Activated CD8-positive, alpha-beta memory T cell treated with anti-CD3 and anti-CD28 coated beads, Interleukin-2, amount 50 U/mL, for 24 hours (primary cell): ENCODE measurements around the gene E2F1.
"Not testable (repeated sequence)": the region's sequence is repeated elsewhere in the genome, so short reads cannot be mapped to it uniquely, and the experiment has no call there.

Source experiments
- DNase-seq: peaks from one replicate; pipeline ENCODE4 v3.0.0-alpha.2; 2020; ENCODE audit errors: extremely low read depth

The E2F1 gene

GRCh38 chr20:33657704-33658095, 28.5 kb downstream of the E2F1 start:
- no peak for DNase-seq

GRCh38 chr20:33656783-33657703, 29.1 kb downstream of the E2F1 start:
- DNase-seq = no peak

DNA sequence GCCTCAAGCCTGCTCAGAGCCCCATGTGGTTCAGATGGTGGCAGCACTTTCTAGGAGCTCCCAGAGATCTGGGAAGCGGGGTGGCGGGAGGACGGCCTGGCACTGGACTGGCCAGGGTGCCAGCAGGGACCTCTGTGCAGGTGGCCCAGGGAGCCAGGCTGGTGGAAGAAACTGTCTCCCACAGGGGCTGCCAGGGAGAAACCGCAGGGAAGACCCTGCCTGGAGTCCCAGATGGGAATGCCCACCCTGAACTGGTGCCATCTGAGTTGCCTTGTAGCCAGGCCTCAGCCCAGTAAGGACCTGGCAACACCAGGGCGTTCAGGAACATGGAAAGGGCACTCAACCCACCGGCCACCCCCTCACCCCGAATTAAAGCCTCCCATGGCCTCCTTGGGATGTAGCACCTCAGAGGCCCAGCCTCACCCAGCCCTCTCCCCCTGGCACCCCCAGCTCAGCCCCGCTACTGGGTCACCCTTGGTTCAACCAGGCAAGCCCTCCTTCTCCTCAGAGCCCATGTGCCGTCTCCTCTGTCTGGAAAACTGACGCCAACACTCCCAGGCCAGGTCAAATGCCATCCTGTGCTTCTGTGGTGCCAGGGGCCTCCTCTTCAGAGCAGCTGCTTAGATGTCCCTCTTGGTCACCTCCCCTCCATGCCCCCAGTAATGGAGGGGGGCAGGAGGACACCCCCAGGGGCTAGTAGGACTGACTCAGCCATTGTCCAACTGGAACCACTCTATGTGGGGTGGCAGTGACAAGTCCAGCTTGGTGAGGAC, 30.0 kb downstream of the E2F1 start:
- DNase-seq = no peak

DNA sequence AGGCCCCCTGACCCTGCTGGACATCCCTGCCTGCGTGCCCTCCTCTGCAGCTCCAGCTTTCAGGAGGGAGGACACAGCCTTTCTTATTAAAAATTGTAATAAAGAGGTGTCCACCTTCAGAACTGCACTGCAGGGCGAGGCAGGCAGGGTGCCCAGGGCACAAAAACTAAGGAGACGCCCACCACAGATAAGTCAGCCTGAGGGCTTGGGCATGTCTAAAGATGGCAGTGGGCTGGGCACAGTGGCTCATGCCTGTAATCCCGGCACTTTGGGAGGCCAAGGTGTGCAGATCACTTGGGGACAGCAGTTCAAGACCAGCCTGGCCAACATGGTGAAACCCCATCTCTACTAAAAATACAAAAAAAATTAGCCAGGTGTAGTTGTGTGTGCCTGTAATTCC, 31.0 kb downstream of the E2F1 start:
- DNase-seq = no peak

DNA sequence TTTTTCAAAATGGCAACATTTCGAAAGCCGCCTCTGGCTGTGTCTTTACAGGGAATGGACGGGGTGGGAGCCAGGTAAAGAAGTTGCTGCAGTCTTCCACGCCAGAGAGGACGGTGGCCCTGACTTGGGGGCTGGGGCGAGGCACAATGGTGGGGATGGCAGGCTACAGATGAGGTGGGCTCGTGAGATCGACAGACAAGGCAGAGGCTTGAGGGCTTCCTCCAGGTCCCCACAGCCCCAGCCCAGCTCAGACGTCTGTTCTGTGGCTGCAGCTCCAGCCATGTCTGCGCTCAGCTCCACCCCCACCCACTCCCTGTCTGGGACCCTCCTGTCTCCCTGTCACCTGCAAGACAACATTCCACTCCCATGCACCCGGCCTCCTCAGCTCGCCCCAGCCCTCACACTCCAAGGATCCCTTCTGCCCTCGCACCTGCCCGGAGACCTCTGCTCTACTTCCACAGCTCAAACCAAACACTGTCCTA, 31.5 kb downstream of the E2F1 start:
- no peak for DNase-seq

GRCh38 chr20:33653900-33654596, 32.1 kb downstream of the E2F1 start:
- no peak for DNase-seq

DNA sequence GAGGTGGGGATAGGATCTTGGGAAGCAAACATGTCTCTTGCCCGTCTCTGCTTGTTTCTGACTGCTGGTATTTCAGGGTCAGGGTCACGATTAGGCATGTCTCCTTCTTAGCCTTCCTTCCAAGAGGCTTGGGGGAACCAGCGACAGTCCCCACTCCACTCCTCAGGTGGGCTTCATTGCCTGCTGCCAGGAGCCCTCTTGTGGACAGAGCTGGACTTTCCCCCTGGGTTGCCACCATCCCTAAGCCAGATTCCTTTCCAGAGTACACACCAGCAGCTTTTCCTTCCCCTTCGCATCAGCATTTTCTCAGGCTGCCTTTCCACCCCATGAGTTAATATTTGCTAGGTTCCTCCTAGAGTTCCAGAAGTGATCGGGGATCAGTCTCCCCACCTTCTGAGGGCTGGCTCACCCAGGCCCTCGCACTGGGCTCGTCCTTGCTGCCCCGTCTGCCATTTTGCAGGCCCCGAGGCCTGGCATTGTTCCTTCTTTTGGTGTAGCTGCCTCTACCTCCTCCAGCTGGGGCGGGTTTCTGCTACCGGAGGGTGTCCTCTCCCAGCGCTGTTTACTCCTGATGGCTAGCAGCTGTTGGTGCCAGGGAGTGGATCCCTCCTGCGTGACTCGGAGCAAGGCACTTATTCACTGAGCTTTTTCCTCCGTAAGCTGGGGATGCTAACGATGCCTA, 32.8 kb downstream of the E2F1 start:
- DNase-seq = no peak

DNA sequence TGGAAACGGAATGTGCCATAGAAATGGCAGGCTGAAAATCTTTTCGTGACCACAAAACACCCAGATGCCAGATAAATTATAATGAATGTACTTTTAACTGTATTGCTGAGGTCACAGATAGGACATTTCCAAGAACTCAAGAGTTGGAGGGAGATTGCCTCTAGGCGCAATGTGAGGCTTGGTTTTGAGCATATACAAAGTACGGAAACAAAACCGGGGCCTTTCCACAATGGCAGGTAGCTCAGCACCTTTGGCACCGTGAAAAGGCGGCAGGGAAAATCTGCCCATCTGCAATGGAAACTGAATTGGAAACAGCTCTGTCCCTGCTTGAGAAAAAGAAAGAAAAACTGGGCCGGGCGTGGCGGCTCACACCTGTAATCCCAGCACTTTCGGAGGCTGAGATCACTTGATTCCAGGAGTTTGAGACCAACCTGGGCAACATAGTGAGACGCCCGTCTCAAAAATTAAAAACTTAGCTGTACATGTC, 34.6 kb downstream of the E2F1 start:
- no peak for DNase-seq

DNA sequence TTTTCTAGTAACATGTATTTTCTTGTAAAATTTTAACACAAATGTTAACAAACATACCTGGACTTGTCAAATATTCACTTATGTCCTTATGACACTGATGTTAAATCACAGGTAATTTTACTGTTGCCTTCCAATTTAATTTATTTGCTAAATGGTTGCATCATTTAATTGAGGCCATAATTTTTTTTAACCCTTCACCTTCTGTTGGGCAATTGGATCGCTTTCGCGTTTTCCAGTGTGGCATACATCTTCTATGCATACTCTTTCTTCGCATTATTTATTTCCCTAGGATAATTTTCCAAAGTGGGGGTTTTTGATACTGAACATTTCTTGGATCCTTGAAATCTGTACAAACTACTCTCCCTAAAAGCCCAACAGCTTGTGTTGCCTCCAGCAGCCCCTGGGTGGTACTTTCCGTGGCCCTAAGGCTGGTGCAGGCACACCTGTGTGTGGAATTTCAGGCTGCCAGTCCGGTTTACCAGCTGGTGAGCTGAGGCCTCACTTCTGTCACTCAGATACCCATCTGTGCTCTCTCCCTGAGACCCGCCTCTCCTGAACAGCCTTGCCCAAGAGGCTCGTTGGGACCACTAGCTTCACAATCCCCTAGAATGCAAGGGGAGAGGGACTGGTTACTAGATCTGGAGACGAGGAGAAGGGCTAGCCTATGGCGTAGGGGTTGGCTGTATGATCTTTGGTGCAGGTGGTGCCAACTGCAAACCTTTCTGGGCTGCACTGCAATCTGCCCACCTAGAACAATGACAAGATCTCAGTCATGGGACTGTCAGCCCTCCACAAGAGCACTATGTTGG, 35.2 kb downstream of the E2F1 start:
- DNase-seq = no peak

GRCh38 chr20:33650111-33650752, 36.0 kb downstream of the E2F1 start:
- no peak for DNase-seq

- no peak for DNase-seq
Measured at GRCh38 chr20:33649201-33649681, 36.9 kb downstream of the E2F1 start.

DNA sequence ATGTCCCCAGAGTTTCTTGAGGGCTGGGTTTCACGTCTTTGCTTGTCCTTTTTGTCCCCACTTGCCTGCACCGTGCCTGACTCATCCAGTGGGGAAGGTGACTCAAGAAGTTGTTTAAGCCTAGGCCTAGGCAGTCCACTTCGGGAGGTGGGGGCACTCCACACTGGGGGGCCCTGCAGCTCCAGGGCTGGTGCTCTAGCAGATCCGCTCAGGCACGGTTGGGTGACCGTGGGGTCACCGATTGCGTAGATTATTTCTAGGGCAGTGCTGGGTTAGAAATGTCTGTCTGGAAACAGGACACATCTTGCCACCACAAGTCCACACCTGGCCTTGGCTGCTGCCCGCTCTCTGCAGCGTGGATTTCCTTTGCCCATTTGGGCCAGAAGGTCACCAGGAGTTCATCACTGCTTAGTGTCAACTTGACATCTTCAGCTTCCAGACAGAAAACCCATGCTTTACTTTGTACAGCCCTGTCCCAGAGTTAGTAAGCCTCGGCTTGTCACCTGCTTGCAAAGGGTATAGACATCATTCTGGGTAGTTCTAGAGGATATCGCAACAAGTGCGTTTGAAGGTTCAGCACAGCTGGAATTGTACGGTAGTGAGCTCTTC, 37.7 kb downstream of the E2F1 start:
- DNase-seq = no peak

GRCh38 chr20:33647603-33648395, 38.4 kb downstream of the E2F1 start:
- DNase-seq = no peak

- not testable (repeated sequence) for DNase-seq
Measured at GRCh38 chr20:33646959-33647602, 39.1 kb downstream of the E2F1 start.

GRCh38 chr20:33646191-33646590, 40.0 kb downstream of the E2F1 start:
- DNase-seq = no peak

GRCh38 chr20:33645396-33645795, 40.8 kb downstream of the E2F1 start:
- no peak for DNase-seq

DNA sequence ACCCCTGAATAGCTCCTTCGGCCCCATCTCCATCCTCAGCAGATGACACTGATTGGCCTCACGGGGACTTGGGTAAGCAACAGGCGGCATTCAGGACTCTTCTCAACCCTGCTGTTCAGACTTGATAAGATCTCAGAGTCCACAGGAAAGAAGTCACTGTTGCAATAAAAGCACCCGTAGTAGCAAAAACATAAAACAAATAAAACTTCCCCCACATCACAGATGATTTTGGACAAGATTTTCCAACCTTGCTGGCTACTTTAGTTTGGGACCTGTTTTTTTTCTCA, 41.2 kb downstream of the E2F1 start:
- DNase-seq = no peak

DNA sequence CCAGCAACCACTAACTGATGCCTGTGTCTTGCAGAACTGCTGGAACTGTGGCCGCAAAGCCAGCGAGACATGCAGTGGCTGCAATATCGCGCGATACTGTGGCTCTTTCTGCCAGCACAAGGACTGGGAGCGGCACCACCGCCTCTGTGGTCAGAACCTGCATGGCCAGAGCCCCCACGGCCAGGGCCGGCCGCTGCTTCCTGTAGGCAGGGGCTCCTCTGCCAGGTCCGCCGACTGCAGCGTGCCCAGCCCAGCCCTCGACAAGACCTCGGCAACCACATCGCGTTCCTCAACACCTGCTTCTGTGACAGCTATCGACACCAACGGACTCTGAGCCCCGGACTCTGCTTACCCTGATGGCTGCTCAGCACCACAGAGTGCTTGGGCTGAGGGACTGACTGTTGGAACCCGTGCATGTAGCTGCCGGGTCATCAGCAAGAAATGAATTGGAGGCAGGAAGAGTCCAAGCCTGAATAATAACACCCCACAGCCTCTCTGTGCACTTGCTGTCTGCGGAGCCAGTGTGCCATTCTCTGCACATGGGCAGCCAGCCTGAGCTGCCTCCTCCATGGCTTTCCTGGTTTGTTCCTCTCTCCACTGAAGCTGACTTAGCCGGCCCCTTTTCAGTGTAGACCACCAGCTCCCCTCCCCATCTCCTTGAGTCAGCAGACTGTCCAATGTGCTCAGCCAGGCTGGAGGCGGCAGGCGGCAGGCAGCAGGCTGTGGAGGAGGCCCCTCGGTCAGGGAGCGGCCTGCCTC, 41.7 kb downstream of the E2F1 start:
- no peak for DNase-seq
